ENCODE measurements around the gene OARD1.

OARD1 gene

DNA sequence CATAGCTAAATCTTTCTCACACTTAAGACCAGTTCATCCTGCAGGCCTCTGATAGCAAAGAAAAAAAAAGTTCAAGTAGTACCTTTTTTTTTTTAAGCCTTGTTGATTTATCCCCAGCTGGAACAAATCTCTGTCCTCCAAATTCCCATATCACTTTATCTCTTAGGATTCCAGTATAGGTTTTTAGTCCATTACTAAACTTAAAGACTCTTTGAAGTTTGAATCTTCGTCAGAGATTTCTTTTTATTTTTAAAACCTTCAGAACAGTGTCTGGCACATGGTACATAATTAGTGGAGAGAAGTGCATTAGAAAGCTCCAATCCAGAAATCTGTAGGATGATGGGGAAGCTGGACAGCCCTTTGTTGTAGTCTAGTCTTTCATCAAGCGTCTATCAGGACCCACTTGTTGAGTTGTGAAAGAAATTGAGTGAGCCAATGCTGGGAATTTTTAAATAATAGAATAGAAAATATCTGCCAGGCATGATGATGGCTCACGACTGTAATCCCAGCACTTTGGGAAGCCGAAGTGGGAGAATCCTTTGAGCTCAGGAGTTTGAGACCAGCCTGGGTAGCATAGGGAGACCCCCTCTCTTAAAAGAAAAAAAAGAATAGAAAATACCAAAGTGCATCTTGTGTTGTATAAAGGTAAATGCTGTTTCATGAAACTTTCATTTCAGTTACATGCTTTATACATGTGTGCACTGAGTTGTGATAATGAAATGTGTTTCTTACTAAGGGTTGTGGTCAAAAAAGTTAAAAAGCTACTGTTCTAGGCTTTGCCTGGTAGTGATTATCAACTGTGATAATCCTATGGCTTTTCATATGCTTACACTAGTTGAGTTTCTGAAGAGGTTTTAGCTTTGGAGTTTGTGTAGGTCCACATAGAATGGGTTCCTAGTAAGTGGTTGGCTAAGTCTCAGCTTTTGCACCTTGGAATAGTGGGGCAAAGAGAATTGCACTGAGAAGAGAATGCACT lies 3.8 kb upstream of the OARD1 start:
- no peak for FAIRE-seq

DNA sequence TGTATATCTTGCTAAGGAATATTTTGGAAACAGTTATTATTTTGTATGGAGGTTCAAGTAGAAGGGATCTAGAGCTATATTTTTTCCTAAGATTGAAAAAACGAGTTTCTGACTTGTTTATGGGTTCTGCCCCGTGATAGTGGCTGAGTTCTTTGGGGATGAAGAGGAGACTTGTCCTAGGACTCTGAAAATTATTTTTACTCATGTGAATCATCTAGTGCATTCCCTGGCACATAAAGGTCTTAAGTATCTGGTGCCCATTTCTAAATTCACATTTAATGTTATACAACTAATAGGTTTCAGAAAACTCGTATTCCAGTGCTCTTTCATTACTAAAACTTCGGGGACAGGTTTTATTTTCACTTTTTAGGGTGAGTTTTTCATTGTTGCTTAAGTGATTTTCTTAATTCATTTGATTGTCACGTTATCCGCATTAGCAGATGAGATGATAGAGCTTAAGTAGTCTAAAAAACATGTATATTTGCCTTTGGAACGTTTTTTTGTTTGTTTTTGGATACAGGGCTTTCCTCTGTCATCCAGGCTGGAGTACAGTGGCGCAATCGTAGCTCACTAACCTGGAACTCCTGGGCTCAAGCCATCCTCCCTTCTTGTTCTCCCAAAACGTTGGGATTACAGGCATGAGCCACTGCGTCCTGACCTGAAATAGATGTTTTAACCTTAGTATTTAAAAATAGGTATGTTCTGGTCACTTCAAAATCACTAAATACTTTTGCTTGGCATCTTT lies 2.7 kb upstream of the OARD1 start:
- FAIRE-seq (no peak), DNase-seq (ENCODE audit: low spot score) (no peak)

More for the DNA sequence above, 3.8 kb upstream of the OARD1 start:
- DNase-seq (ENCODE audit: low spot score), result no peak

DNA sequence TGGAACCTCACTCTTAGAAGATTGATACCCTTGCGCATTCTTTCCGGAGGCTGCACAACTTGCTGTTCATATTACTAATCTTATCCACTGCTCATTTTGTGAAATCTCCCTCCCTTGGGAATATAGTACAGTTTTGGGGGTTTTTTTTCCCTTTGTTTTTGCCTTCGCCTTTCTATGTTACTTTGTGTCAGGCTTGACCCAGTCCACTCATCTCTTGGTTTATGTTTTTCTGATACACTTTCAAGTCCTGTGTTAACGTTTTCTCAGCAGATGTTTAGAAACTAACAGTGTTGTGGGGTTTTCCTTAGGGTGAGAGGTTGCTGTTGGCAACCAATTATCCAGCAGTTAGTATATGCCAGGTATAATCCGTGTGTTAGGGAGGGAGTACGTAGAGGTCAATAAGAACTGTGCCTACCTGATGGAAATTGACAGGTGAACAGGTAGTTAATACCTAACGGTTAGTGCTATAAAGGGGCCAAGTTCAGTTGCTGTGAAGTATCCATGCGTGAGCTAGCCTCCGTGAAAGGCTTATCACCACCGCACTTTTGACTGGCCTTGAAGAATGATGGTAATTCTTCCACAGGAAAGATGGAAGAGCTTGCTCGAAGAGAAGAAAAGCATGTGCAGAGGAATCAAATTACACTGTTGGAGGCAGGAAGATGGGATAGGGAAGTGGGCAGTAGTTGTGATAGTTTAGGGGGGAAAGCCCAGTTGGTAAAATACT lies 2.0 kb upstream of the OARD1 start:
- DNase-seq (ENCODE audit: low spot score) (no peak), FAIRE-seq (no peak)

DNA sequence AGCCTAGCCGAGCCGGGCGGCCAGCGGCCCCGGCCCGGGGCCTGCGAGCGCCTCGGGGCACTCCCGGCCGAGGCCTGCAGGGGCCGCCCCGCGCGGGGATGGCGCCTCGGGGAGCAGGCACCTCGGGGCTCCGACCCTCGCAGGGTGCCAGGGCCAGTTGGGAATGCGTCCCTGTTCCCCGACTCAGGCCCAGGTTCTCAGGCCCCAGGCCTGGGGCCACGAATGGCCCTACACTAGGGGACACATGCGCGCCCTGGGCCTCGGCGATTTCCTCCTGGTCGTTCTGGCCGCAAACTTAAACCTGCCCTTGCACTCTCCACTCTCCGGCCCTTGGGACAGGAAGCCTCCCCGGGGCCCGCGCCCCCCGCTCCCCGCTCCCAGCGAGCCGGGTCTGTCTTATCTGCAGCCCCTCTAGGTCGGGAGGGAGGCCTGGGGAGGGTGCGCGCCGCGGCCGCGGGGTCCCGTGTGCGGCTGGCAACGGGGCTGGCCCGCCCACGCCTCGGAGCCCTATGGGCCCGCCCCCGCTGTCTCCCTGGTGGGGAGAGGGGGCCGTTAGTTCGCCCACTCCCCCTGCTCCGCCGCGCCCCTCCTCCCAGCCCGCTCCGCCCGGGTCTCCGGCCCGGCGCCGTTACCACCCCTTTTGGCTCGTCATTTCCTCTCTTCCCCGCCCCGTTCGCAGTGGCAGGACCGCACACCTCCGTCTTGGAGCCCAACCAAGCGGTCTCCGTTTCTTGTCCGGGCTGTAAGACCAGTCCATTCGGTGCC lies 1.2 kb upstream of the OARD1 start:
- FAIRE-seq, result peak; percentile 79

DNA sequence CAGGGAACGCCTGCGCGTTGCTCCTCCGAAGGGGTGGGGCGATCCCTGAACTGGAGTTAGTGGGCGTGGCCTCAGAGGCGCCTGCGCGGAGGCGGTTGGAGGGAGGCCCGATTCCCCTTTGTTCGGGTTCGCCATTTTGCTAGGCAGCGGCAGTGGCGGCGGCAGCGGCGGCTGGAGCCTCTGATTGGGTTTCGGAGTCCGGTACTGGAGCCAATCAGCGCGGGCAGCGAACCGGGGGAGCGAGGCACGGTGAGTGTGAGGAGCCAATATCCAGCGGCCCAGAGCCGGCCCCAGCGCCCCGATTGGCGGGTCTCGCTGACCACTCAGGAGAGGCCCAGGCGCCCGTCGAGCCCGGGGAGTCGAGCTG lies 663 bp upstream of the OARD1 start, which contains the start of gene NFYA:
Gene NFYA, plus strand, starts transcription at position 139 of the 367 bp plus-strand sequence. CDS start 6,116 bp downstream, outside the sequence.
- no peak for DNase-seq (ENCODE audit: low spot score)
- FAIRE-seq, result peak; percentile 95

More for the DNA sequence above, 1.2 kb upstream of the OARD1 start:
- peak; percentile 82 for DNase-seq (ENCODE audit: low spot score)

DNA sequence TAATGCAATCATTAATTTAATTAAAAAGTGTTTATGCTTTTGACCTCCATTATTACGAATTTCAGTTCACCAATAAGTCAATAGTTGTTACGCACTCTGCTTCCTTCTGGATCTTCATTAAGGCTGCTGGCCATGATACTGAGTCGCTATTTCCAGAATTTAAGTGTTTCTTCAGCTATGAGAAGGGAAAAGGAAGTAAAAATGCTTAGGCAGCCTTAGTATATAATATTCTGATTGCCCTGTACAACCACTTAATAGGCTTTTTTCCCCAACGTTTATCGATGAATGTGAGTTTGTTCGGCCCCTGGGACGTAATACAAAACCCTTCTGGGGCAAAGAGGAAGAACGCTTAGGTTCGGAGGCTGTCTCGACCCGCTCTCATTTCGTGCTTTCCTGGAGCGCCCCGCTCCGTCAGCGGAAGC lies 644 bp downstream of the OARD1 start:
- DNase-seq (ENCODE audit: low spot score), result no peak

DNA sequence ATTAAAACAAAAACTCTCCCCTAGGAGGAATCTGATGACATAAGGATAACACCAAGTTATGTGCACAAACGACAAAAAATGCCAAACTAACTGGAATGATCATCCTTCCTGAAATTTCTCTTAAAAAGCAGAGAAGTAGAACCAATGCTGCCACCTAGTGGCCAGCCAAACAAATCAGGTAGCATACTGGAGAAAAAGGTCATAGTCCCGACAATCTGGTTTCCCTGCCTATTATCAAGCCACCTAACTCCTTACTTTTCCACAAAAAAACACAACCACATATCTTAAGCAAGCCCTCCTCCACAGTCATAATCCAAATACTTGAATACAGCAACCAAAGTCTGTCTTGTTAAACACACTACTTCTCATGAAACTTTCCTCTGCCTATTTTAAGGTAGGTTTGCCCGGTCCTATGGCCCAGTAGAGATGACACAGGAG lies 5.3 kb downstream of the OARD1 start:
- FAIRE-seq (no peak), DNase-seq (ENCODE audit: low spot score) (peak; percentile 55)

More for the DNA sequence above, 644 bp downstream of the OARD1 start:
- peak; percentile 73 for FAIRE-seq

DNA sequence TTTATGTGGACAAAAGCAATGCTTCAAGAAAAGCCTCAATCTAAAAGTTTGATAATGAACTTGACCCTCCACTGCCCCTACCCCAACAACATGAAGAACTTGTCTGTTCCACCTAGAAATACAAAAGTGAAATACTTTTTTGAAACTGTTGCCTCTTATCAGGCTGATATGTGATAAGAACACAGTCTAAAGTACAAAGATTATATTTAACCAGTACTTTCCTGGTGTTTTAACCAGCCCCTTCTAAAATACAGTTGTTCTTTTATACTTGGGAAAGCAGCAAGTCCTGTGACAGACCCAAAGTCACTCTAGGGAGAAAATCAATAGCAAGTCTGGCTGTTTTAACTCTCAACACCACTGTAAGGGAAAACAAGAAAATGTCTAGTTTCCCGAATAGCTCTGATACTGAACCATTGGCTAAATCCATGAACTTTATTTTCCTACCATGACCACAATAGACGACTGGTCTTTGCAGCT lies 6.6 kb downstream of the OARD1 start:
- FAIRE-seq (no peak), DNase-seq (ENCODE audit: low spot score) (no peak)

DNA sequence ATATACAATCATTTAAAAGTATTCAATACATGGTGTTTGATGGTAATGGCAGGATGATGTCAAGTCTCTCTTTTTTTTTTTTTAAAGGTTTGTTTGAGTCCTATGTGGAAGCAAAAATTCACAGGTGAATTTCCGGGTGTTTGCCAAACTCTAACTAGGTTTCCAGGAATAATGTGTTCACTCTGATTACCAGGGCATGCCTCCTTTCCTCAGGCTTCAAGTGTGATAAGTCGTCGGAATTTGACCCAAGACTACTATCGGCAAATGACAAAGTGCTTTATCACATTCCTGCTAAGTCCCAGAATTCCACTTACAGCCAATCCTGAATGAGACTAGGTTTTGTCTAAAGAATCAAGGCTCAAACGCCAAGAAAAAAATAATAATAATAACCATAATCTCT lies 7.3 kb downstream of the OARD1 start:
- DNase-seq (ENCODE audit: low spot score) (no peak), FAIRE-seq (no peak)

DNA sequence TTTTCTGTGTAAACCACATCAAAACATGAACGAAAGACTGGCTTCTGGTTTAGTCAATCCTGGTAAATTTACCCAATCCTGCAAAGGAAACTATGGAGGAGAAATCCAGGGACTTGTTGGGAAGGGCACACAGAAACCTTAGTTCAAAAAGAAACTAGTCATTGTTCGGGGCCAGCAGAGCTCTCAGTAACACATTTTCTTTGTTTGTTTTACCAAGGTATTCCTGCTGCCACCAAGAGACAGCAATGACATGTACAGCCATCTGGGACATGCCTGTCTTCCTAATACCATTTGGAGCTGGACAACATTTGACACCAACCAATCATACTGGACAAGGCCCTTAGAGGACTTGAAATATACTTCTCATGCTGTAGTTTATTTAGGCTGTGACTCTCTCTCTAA lies 8.3 kb downstream of the OARD1 start:
- DNase-seq (ENCODE audit: low spot score) (no peak), FAIRE-seq (no peak)

DNA sequence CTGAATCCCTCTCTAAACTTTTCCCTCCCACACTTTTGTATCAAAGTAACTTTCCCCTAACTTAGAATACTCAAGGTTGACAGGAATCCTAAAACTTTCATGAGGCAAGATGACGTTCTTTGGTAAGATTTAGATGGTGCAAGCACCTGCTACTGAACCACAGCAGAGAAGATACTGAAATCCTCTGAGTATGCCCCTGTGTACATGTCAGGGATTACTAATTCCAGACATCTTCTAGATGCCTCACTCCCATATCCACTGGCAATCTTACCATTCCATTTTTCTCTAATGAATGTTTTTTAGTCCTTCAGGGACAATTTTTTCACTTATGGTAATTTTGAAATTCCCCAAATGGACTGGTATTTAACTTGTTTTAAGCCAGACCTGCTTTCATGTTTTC lies 10.1 kb downstream of the OARD1 start:
- FAIRE-seq (no peak), DNase-seq (ENCODE audit: low spot score) (no peak)

DNA sequence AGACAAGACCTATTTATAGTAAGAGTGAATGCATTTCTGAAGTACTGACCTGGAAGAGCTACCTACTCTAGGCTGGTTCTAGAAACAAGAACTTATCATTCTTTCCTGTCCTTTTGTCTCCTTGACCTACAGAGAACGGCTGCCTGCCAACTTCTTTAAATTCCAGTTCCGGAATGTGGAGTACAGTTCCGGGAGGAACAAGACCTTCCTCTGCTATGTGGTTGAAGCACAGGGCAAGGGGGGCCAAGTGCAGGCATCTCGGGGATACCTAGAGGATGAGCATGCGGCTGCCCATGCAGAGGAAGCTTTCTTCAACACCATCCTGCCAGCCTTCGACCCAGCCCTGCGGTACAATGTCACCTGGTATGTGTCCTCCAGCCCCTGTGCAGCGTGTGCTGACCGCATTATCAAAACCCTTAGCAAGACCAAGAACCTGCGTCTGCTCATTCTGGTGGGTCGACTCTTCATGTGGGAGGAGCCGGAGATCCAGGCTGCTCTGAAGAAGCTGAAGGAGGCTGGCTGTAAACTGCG lies 10.9 kb downstream of the OARD1 start:
- FAIRE-seq (no peak), DNase-seq (ENCODE audit: low spot score) (no peak)

DNA sequence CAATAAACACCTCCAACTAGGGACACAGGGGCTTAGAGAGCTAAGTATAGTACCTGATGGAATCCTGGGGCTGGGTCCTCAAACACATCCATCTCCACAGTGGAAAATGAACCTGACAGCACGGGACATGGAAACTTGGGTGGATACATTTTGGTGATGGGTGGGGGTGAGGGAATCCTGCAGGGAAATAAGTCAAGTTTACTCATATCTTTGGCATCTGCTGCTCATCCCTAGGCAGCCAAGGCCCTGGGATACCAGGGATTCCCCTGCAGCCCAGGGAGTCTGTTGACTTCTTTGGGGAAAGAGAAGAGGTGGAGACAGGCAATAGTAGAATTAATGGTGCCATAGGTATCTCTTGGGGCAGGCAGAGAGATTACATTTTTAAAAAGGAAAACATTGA lies 12.6 kb downstream of the OARD1 start:
- no peak for FAIRE-seq
- no peak for DNase-seq (ENCODE audit: low spot score)

DNA sequence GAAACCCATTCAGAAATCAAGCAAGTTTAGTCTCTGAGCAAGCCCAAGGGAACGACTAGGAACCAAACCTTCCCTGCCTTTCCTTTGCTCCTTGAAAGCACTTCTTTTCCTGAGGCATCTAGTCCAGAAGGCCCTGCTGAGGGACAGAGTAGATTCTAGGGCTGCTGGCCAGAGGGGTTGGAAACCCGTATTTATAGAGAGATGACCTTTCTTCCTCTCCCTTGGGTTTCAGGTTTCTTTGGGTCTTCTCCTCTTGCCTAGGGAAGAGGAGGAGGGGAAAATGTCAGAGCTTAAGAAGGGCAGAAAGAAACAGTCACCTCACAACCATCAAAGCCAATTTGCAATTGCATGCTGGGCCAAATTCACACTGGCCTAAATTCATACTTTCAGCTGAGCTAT lies 13.4 kb downstream of the OARD1 start:
- FAIRE-seq, result no peak
- DNase-seq (ENCODE audit: low spot score), result no peak

DNA sequence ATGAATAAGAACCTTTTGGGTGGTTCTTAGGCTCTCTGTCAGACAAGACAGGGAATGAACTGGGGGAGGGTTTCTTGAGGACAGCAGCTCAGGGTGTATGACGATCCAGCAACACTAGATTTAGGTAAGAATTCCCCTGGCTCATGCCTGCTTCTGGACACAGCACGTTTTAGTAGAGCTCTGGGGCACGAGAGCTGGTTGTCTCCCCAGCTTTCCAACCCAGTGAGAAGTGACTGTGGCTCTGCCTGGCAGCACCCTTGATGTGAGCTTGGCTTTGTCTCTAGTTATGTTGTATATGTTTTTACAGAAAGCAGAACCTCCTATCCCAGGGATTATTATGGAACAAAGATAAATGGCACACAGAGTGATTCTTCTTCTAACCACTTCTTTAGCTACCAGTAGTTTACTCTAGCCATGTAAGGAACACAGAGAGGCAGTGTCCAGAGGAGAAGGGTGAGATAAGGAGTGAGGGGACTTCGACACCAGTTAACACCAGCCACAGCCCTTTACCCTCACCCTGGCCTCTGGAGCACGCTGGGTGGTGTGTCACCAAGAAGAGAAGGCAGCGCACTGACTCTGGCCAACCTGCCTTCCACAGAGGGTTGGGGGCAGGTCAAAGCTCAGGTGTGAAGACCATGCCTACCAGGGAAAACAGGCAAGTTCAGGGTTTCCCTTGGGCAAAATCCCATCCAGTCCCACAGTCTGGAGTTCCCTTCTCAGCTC lies 15.2 kb downstream of the OARD1 start:
- no peak for FAIRE-seq

DNA sequence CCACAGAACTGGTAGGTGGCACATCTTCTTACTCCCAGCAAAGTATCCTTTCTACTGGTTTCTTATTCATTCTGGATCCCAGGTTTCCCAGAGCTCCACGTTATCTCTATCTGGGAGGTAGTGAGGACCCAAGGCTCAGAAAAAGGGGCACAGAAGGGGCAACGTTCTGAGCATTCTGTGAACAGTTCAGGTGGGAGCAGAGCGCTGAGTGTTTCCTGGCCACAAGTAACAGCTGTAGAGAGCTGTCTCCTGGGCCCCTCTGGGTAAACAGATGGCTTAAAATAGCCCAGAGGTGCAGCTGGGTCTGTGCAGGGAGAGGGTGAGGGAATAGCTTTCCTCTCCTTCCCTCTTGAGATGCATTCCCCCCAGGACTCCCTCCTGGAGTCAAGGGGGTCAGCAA lies 17.0 kb downstream of the OARD1 start:
- DNase-seq (ENCODE audit: low spot score) (no peak), FAIRE-seq (no peak)

More for the DNA sequence above, 15.2 kb downstream of the OARD1 start:
- DNase-seq (ENCODE audit: low spot score), result no peak

DNA sequence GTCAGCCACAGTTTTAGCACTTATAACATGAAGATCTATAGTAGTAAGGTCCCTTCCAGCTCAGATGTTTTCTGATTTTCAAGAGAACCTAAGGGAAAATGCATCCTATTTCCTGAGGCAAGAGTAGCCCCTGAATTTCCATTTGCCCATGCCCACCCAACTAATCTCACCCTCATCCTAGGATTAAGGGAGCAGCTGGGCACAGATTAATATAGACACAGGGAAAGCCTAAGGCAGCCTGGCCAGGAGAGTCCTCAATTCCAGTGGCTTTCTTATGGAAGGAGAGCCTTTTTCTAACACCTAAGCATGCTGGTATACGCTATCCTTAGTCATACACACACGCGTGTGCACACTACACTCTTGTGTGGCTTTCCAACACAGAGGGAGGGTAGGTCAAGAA lies 17.6 kb downstream of the OARD1 start:
- no peak for FAIRE-seq
- DNase-seq (ENCODE audit: low spot score), result no peak

DNA sequence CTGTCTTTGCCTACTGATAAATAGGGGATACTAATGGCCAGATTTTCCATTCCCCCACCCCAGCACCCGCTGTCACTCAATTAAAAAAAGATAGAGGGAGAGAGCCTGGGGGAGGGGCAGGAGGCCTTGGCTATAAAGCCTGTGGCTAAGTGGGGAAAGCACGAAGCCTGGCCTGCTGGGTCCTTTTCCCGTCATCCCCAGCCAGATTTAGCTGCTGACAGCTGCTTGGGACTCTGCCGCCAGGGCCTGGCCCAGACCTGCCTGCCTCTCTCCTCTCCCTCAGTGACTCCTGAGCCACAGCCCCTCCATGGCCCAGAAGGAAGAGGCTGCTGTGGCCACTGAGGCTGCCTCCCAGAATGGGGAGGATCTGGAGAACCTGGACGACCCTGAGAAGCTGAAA lies 19.1 kb downstream of the OARD1 start, which contains the start of gene APOBEC2:
Gene APOBEC2, plus strand, starts transcription at position 162 of the 400 bp plus-strand sequence. Its CDS starts 146 bp downstream, at position 308.
- no peak for DNase-seq (ENCODE audit: low spot score)
- FAIRE-seq, result no peak

DNA sequence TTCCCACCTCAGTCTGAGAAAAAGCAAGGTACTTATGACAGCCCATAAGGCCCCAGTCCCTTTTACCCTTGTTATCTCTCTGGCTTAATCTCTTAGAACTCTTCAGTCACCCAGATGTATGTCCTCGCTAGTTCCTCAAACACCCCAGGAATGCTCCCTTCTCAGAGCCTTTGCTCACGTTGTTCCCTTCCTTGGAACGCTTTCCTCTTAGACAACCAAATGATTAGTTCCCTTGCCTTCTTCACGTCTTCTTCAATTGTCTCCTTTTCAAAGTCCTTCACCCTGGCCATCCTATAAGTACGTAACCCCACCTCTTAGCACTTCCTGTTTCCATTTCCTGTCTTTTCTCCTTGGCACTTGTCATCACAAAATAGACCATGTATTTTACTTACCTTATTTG lies 20.3 kb downstream of the OARD1 start:
- no peak for FAIRE-seq

DNA sequence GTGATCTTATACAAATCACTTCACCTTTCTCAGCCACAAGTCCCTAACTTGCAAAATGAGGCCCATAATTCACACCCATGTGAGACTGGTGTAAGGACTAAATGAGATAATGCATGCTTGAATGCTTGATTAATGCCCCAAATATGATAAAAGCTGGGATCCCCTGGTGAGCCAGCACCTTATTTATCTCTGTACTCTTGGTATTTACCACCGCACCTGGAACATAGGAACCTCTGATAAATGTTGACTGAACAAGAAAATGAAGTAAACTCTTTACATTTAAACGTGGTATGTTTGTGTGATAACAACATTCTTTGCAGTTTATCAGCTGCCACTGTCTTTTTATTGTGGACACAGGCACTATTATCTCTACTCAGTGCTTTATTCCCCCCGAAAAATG lies 21.6 kb downstream of the OARD1 start:
- FAIRE-seq, result no peak

More for the DNA sequence above, 20.3 kb downstream of the OARD1 start:
- no peak for DNase-seq (ENCODE audit: low spot score)

More for the DNA sequence above, 21.6 kb downstream of the OARD1 start:
- DNase-seq (ENCODE audit: low spot score), result no peak
